GM19467 (cell line): ENCODE measurements around the gene GTF2H4.

Experiments used
- ATAC-seq: cut with Tn5 transposase; IDR thresholded peaks from one replicate; pipeline ENCODE4 v1.9.1; 2021; ENCODE audit warnings: mild to moderate bottlenecking, moderate library complexity; ENCODE audit not compliant: unreplicated experiment

Gene GTF2H4

DNA sequence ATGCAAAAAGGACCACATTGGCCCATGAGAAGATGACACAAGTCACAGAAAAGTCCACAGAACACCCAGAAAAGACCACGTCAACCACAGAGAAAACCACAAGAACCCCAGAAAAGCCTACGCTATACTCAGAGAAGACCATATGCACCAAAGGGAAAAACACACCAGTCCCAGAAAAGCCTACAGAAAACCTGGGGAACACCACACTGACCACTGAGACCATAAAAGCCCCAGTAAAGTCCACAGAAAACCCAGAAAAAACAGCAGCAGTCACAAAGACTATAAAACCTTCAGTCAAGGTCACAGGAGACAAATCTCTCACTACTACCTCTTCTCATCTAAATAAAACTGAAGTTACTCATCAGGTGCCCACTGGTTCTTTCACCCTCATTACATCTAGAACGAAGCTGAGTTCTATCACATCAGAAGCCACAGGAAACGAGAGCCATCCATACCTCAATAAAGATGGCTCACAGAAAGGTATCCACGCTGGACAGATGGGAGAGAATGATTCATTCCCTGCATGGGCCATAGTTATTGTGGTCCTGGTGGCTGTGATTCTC lies 44.0 kb downstream of the GTF2H4 start:
- ATAC-seq, result no peak

DNA sequence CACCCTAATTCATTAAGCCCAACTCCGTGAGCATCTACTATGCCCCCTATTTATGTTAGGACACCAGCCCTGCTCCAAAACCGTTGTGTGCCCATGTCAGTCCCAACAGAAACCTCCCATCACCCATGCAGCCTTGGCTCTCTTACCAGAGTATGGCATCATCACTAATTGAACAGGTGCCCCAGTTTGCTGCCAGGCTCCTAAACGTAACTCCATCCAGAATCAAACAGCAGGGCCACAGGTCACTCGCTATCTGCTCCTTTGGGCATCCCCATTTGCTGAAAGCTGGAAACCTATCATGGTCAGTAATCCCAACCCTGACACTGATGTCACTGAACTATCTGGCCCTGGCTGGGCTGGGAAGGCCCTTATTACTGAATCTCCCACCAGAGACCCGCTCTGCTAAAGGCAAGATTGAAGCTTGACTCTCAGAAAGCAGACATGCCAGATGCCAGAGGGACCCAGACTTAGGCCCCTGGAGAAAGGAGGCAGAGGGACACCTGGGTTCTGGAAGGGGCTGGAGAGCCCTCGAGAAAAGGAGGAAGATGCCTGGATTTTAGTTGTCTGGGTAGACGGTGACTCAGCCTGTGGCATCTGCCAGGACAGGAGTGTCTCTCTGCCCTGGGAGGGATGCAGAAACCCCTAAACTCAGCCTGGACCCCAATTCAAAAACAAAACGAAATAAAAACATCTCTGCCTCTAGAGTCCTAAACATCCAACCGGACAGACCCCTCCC lies 46.8 kb downstream of the GTF2H4 start:
- no peak for ATAC-seq

DNA sequence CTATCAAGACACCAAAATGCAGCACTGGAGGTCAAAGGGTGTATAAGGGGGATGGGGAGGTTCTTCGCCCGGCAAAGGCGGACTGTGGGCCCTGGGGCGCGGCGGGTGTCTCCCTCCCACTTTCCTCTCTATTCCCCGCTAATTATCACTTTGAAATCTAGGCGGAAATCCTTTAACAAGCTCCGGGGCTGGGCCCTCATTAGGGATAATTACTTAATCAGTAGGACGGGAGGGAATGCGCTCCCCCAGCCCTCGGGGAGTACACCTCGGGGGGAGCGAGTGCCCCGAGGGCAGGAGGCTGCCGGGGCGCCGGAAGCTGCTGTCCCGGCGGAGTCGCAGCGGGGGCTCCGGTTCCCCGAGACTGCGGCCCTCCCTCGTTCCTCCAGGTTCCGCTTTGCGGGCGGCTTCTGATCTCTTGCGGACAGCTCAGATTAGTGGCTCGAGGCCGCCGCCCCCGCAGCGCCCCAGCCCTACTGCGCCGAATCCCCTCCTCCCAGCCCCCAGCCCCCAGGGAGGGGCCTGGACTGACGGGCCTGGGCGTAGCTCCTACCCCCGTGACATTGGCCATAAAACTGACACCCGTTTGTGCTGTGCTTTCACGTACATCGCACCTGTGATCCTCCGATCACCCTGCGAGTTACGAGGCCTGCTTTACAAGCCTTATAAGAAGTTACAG lies 47.5 kb downstream of the GTF2H4 start:
- ATAC-seq, result no peak

DNA sequence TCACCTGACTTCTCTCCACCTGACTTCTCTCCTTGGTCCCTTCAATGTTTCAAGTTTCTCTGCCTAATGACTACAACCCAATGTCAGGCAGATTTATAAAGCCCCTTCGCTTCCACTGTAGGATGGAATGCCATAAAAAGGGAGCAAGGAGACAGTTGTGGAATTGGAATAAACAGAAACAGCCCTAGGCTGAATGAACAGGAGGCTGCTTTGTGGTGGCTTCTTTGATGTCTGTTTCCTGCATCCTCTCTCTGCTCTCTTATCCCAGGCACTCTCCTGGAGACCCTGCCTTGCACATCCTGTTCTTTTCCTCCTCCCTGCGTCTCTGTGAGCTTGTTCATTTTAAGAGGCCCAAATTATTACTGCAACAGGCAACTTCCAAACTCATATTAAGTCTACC lies 49.7 kb downstream of the GTF2H4 start:
- ATAC-seq, result no peak

DNA sequence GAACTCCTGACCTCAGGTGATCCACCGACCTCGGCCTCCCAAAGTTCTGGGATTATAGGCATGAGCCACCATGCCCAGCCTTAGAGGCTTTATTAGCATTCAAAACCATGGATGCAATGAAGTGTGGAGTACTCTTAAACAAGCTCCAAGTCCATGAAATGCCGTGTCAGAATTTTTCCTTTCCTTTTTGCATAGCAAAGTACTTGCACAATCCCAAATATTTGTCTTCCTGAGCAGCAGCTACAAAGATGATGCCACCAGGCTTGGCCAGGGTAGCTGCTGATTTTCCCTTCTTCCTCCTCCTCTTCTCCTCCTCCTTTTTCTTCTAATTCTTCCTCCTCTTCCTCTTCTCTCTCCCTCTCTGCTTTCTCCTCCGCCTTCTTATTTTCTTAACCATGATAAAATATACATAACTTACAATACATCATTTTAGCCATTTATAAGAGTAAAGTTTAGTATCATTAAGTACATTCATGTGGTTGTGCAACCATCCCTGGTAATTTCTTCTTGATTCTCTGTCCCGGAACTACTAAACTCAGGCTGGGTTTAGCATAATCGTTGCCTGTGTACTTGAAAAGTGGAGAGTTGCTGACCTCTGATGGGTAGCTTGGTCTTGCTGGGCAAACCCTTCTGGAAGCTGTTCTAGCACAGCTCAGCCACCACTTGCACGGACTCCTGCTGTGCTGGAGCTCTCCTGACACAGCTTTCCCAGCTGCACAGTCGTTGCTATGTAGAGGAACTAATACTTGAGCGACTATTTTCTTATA lies 53.1 kb downstream of the GTF2H4 start:
- no peak for ATAC-seq

DNA sequence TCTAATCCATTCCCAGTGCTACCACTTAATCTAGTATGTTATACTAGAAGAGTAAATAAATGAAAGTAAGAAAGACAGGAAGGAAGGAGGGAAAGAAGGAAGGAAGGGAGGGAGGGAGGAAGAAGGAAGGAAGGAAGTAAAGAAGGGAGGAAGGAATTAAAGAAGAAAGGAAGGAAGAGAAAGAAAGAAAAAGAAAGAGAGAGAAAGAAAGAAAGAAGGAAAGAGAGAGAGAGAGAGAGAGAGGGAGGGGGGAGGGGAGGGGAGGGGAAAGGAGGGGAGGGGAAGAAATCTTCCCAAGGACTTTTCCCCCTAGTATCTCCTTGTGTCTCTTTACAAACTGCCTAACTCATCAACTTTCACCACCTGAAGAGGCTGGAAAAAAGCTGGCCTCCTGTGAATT lies 54.7 kb downstream of the GTF2H4 start:
- ATAC-seq, result no peak

DNA sequence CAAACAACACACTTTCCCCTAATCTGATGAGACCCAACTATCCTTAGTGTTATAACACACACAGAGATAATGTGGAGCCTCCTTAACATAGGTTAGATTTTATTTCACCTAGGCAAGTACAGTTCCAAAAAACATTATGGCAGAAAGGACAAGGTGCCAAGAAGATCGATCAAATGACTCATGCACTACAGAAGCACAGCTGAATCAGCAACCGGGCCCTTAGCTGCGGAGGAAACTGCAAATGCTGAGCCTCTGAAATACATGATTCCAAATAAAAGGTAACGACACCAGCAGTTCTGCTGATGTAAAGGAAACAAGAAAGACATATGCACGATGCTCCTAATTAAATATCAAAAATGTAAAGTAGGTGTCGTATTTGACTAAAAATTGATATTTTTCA lies 55.6 kb downstream of the GTF2H4 start:
- no peak for ATAC-seq
